ENCODE data around the gene PAK5. TPM values are rescaled to one million over a fixed set of nuclear protein-coding genes. Genes with fewer than 3 reads are reported as not detected.

Gene PAK5
- total RNA-seq, 1 donor: not detected

GRCh38 chr20:9800421-9800820, 38.5 kb downstream of the PAK5 start:
- no peak overlapping the region for H3K4me3 ChIP-seq (ENCODE audit: low read depth, low read length)
- no peak for DNase-seq (ENCODE audit: low read depth)
- TF ChIP-seq CTCF (IDR thresholded peaks at IDR 0.05; ENCODE audit: insufficient read depth, low read length): no peak

DNA sequence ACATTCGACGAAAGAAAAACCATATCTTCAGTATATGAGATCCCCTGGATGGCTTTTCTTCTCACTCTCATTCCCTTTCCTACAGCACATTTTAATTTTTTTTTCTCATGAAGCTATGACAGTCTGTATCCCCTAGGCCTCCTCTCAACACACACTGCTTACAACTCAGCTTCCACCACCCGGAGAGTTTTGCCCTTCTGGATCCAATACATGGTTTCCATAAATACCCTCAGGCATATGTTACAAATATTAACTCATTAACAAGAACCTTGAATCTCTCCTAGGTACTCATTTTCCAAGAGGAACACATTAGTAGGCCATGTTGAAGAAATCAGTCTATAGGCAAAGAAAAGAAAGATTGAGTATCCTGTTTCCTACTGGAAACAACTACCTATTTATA, 44.0 kb downstream of the PAK5 start:
- TF ChIP-seq CTCF (IDR thresholded peaks at IDR 0.05; ENCODE audit: insufficient read depth, low read length): no peak
- no peak for DNase-seq (ENCODE audit: low read depth)
- no peak overlapping the region for H3K4me3 ChIP-seq (ENCODE audit: low read depth, low read length)

DNA sequence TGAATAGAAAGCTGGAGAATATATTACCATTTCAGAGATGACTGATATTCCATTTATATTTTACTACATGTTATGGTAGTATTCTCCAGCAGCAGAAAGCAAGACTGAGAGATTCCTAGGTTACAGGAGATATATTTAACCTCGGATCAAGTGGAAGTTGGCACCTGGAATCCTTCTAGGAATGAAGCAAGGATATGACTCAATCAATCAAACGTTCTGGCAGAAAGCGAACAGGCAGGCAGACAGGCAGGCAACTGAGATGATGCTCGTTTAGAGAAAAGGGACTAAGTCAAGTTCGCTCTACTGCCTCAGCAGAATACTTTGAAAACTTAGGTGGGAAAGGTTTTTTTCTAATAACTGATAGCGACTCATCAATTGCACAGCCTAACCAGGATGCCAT, 46.2 kb downstream of the PAK5 start:
- H3K4me3 ChIP-seq (ENCODE audit: low read depth, low read length): no peak overlapping the region
- no peak for TF ChIP-seq CTCF (IDR thresholded peaks at IDR 0.05; ENCODE audit: insufficient read depth, low read length)
- no peak for DNase-seq (ENCODE audit: low read depth)

- H3K4me3 ChIP-seq (ENCODE audit: low read depth, low read length): no peak overlapping the region
- no peak for TF ChIP-seq CTCF (IDR thresholded peaks at IDR 0.05; ENCODE audit: insufficient read depth, low read length)
- DNase-seq (ENCODE audit: low read depth): no peak
Measured at GRCh38 chr20:9789131-9789530, 49.7 kb downstream of the PAK5 start.

GRCh38 chr20:9775176-9775575, 63.7 kb downstream of the PAK5 start:
- DNase-seq (ENCODE audit: low read depth): no peak
- no peak overlapping the region for H3K4me3 ChIP-seq (ENCODE audit: low read depth, low read length)
- no peak for TF ChIP-seq CTCF (IDR thresholded peaks at IDR 0.05; ENCODE audit: insufficient read depth, low read length)

- no peak overlapping the region for H3K4me3 ChIP-seq (ENCODE audit: low read depth, low read length)
- DNase-seq (ENCODE audit: low read depth): no peak
- no peak for TF ChIP-seq CTCF (IDR thresholded peaks at IDR 0.05; ENCODE audit: insufficient read depth, low read length)
Measured at GRCh38 chr20:9769954-9770353, 68.9 kb downstream of the PAK5 start.

- no peak overlapping the region for H3K4me3 ChIP-seq (ENCODE audit: low read depth, low read length)
- no peak for DNase-seq (ENCODE audit: low read depth)
- TF ChIP-seq CTCF (IDR thresholded peaks at IDR 0.05; ENCODE audit: insufficient read depth, low read length): no peak
Measured at GRCh38 chr20:9761476-9761875, 77.4 kb downstream of the PAK5 start.

Measured in fibroblast of the aortic adventitia (primary cell).